HG02943 (cell line): ENCODE results near the gene PCP4L1.

Source experiments
- ATAC-seq: cut with Tn5 transposase; IDR thresholded peaks from one replicate; pipeline ENCODE4 v1.9.1; 2021; ENCODE audit warnings: mild to moderate bottlenecking, low read depth, moderate library complexity; ENCODE audit not compliant: unreplicated experiment

Gene PCP4L1

DNA sequence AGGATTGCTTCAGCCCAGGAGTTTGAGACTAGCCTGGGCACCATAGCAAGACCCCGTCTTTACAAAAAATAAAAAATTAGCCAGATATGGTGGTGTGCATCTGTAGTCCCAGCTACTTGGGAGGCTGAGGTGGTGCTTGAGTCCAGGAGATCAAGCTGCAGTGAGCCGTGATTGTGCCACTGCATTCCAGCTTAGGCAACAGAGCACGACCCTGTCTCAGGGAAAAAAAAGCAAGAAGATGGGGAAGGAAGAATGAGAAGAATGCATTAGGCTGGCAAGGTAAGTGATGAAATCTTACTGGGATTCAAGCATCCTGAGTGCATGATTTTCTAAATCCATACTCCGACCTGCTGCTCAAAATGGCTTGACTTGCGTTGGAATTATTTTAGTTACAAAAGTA lies 6.8 kb downstream of the PCP4L1 start:
- ATAC-seq: no peak

DNA sequence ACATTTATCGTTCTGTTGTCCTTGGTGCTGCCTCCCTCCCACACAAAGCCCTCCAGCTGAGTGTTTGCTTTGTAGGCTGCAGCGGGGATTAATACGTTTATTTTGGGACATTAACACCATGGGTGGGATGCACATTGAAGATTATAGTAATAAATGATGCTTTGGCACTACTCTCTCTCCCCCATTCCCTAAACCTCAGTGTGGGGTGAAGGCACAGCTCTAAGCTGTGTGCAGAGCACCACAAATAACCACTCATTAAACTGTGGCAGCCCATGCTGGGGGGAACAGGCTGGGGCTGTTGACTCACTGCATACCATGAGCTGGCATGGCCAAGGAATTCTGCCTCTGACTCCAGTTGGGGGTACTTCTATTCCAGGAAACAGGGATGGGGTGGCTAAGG lies 7.7 kb downstream of the PCP4L1 start:
- no peak for ATAC-seq

DNA sequence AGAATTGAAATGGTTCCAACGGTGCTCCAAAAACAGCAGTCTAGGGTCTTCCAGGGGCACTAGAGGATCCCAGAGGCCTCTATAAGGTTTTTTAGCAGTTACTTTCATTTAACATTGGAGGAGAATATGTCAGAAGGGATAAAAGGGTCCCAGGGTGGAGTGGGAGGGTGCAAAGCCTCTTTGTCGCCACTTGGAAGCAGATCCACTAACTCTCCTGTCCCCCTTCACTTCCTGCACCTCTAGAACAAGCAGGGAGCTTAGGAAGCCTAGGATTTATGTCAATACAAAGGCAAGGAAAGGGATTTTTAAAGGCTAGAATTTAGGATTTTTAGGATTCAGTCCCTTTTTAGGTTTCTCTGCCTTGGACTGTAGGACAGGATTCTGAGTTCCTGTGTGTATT lies 8.3 kb downstream of the PCP4L1 start:
- no peak for ATAC-seq

DNA sequence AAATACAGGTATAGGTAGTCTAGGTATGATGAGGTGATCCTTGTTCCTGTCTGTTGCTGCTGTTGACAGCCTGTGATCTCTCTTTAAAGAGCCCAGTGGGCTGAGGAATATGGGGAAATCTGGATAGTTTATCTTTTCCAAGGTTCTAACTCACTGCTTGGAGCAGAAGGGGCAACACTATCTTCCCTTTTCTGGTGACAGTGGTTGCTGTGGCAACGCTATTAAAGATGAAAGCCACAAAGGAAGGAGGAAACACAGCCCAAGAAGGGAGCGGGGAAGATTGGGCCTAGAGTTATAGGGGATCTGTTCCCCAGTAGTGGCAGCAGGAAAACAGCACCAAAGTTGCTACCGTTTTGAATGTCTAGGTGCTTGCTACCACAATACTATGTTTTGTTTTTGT lies 8.8 kb downstream of the PCP4L1 start:
- ATAC-seq: no peak

DNA sequence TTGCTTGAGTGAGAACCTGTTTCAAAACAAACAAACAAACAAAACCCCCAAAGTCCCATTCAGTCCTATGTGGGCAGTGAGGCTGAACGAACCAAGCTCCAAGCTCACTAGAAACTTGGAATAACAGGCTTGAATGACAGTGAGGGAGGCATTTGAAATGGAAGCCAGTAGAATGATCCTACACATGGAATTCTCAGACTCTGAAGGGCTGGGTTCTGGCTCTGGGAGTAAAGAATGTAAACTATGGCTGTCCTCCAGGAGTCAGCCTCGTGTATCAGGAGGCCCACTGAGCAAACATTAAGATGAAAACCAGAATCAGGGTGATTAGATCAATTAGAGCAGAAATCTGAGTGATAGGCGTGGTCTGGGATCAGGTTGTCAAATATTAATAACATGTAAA lies 14.9 kb downstream of the PCP4L1 start:
- ATAC-seq: no peak

DNA sequence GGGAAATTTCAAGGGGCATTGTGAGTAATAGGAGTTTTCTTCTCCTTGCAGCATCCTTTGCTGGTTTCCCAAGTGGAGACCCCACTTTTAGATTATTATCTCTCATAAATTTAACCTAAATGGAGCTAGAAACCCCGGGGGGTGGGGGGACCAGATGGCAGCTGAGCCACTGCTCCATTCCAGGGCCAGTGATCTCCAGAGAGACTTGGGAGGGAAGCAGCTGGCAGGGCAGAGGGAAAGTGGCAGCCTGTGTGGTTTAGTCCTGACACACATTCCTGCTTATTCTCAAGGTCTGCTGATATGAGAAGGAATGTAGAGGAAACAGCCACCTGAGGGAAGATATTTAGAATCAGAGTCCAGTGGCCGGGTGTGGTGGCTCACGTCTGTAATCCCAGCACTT lies 16.3 kb downstream of the PCP4L1 start:
- ATAC-seq: no peak

DNA sequence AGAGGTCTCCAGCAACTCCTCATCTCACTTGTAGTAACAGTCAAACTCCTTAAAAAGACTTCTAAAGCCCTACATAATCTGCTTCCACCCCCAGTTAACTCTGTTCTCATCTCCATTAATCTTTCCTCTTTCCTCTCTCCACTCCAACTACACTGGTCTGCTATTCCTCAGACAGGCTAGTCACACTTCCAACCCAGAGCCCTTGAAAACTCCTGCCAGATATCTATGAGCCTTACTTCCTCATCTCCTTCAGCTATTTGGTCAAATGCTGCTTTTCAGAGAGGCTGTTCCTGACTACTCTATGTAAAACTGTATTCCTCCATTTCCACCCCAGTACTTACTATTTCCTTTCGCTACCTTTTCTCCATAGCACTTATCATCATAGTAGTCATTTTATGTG lies 24.4 kb downstream of the PCP4L1 start:
- ATAC-seq: no peak

DNA sequence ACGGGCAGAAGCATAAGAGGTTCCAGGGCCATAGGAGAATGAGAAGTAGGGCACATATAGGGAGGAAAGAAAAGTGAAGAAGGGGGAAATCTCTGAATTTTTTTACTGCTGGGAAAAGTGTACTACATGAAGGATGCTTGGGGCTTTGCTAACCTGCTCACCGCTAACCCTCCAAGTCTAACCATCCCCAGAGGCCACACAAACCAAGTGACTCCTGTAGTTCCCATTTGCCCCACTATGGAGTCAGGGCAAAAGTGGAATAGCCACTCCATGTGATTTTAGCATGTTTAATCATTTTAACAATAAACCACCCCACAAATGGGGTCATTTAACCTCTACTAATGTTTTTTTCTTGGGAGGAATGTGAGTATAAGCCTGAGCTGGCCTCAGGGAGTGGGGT lies 26.6 kb downstream of the PCP4L1 start:
- no peak for ATAC-seq

DNA sequence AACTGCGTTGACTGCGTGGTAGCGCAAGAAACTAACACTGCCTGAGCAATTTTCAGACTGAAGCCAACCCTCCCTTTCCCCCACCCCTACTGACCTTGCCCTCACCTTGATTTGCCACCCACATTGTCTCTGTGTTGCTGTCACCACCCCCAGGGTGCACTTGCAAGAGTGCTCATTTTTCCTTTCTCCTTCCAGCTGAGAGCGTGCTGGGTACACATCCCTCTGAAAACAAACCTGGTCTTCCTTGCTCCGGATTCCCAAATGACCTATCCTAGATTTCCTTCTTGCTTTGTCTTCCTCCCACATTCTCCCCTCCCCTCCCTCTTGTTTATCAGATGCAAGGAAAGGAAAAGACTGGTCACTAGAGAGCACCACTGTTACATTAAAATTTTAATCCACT lies 27.0 kb downstream of the PCP4L1 start:
- no peak for ATAC-seq

DNA sequence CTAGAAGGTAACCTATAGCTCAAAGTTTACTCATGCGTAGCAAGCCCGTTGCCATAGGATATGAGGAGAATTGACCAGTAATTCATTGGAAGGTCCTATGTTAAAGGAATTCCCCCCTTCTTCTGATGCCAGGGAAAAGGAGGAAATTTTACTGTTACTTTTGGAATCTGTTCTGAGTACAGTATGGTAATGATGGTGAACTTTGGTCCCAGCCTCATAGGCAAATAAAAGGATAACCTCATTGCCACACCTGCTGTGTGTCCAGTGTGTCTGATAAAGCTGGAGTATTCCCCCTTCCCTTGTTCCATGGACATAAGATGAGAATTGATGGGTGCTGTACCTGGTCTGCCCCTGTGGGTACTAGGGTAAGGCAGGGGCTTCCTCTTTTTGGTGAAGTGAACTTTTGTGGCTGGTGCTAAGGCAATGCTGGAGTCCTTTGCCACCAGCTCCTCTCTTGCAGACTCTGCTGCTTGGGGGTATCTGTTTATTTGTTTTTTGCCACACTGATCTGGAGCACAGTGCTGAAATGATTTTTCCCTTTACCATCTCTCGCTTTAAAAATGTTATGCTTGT lies 29.0 kb downstream of the PCP4L1 start:
- no peak for ATAC-seq

DNA sequence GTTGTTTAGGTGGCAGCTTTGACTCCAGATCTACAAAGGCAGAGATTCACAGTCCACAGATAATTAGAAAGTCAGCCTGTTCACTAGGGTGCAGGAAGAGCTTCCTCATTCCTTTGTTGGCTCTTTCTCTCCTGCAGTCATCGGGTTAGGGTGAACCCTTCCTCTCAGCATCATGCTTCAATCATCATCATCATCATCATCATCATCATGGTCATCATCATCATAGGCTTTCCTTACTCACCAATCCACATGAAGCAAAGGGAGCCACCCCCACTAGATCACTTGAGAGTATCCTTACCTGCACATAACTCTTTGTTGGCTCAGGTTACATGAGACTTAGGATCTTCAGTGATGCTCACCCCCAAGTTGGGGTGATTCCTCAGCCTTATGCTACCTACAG lies 32.2 kb downstream of the PCP4L1 start:
- no peak for ATAC-seq

DNA sequence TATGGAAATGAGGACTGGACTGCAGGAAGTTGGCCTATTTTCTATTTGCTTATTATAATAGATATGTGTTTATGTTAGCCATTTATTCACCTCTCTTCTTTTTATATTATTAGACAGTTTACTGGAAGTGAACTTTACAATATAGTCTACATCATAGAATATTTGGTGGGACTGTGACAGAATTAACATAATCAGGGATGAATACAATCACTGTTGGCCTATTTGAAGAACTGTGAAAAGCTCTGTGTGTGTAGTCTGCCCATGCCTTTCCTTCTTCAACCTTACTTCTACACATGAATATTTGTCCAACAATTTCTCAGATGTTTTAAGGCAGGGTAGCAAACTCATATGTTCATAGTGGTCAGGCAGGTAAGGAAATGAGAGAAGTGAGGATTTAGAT lies 38.9 kb downstream of the PCP4L1 start:
- no peak for ATAC-seq

DNA sequence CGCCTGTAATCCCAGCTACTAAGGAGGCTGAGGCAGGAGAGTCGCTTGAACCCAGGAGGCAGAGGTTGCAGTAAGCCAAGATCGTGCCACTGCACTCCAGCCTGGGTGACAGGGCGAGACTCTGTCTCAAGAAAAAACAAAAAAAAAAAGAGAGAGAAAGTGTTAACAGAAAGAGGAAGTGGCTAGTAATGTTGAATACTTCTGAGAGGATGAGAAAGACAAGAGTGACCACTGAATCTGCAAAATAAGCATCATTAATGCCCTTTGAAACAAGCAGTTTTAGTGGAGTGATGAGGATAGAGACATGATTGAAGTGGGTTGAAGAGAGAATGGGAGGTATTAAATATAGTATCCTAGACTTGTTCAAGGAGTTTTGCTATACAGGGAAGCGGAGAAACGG lies 39.6 kb downstream of the PCP4L1 start:
- no peak for ATAC-seq

DNA sequence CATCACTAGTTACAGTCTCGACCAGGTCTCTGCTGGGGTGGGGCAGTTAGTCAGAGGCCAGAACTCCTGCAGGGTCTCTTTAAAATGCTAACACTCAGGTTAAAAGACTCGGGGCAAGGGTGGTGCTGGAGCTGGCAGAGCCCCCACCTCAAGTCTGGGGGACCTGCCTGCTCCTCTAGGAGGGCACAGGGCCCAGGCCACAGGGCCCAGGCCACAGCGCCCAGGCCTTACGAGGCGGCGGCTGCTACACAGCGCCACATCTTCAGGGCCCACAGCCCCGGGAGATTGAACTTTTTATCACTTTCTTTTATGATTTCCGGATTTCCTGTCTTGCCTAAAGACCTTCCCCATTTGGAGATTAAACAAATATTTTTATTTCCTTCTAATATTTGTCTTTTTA lies 40.8 kb downstream of the PCP4L1 start:
- ATAC-seq: no peak

DNA sequence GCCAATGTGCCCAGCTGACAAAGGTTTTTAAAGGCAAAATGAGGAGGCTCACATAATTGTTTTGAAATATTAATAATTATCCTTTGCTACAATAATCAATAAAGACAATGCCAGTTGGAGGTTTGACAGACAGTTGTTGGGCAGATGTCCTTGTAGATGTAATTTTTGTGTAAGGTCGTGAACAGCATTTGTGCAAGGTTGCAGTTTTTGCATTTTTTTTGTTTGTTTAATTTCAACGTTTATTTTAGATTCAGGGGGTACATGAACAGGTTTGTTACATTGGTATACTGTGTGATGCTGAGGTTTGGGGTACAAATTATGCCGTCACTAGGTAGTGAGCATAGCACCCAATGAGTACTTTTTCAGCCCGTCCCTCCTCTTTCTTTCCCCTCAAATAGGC lies 41.9 kb downstream of the PCP4L1 start:
- ATAC-seq: no peak

DNA sequence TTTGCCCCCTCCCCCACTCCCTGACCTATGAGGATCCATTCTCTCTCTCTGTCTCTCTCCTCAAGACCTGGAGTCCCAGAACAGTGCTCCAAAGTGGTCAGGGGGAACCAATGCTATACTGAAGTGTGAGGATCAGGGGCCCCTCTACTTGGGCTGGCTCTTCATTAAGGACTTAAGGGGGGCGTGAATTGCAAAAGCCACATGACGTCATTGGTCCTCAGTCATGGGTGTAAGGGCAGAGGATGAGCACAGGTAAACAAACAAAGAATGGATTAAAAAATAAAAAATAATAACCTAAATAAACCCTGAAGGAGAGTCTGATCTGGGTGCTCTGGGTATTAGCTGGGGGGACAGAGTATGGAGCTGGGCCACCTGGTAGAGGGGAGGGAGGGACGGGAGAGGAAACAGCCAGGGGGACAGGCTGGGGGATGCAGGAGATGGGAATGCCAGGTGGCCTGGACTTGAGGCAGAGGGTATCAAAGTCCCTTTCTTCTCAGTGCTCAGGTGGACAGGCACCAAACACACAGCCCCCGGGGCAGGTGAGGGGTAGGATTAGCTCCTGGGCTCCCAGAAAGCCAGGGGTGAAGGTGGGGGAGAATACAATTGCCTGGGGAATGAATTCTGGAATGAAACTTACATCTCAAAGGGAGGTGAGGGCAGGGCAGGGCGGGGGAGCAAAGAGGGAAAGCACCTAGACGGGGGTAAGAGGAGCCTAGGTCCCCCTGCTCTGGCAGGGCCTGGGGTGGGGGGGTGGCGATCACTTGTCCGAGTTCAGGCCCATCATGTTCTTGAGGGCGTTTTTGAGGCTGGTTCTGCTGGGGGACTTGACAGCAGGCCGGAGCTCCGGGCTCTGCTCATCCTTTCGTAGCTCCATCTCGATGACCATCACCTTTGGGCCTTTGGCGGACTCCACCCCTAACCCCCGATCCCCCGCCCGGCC lies 46.7 kb downstream of the PCP4L1 start:
- no peak for ATAC-seq

DNA sequence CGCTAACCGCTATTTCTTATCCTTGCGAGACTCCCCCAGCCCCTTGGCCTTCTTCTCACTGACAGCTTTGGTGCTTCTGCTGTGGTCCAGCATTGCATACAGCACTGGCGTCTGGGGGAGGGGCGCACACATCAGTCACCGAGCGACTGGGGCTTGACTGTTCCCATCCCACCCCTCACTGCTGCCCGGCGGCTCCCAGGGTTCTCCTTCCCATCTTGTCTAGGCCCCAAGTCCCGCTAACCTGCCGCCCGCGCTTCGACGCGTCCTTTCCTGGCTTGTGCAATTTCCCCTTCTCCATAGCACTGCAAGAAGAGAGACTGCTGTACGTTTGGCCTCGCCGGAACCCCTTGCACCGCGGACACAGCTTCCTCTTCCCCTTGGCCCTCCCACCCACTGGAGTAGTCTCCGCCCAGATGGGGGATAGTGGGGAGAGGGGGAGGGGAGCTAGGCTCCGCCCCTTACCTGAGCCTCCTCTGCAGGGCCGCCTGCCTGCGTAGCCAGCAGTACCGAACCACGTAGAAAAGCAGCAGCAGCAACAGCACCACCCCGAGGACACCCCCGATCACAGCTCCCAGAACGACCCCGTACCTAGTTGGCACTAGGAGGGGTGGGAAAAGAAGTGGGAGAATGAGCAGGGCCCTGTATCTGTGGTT lies 47.4 kb downstream of the PCP4L1 start:
- ATAC-seq: no peak

DNA sequence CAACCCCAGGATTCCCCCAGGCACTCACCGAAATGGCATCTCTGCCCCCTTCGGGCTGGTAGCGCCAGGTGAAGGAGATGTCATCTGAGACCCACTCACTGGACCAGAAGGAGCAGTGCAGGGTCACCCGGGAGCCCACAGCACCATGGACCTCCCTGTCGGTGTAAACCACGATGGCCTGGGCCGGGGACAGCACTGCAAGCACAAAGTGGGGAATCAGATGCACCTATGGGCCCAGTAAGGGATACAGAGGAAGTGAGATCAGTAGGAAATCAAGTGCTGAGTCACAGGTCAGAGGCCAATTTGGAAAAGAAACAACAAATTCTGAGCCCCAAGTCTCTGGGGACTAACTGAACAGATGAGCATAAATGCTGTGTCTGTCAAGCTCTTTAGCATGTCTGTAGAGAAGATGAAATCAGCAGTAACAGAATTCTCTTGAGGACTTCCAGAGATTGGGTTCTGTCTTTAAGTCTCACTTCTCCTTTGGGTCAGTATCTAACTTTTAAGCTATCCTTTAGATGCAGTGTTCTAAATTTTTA lies 48.8 kb downstream of the PCP4L1 start:
- ATAC-seq: no peak

DNA sequence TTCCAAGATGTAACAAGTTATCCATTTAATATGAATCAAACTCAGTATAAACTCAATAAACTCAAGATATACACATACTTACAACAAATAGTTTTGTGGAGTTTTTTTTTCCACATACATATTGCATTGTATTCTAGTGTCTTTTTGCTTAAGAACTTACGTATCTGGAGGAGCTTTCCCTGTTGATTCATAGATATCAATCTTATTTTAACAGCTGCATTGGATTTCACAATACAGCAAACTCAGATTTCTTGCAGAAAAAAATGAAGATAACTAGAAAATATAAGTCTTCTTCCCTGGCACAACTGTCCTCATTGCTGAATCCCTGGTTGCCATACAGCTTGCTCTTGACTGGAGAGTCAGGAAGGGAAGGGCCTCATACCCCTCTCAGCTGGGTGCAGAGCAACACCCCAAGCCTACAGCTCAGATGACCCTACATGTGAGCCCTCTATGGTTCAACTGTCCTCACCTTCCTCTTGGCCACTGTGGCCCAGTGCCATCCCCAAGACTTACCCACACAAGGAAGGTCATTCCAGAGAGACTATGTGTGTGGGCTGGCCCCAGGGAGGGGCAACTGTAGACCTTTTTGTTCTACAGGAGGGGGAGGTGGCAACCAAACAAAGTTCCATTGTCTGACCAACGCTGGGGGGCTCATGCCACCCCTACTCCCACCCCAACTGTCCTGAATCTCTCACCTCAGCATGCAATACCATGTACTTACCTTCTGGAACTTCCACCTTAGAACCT lies 49.5 kb downstream of the PCP4L1 start:
- ATAC-seq: no peak

DNA sequence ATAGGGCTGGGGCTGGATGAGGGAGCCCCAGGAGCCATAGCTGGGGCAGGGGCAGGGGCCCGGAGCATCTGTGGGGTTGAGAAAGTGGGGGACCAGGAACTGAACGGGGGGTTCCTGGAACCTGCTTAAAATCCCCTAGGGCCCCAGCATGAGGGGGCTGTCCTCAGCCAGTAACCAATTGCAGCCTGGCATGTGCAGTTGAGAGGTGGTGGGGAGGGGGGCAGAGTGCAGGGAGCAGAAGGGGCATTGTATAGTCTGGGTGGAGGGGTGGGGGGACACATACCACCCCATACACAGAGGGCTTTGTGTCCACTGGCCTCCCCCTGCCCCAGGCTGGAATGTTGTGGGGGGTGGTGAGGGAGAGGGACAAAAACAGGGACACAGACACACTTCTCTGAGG lies 51.3 kb downstream of the PCP4L1 start, which contains the start of gene MPZ:
TSS of gene MPZ (minus strand) at position 101 of the 400 bp plus-strand sequence. CDS start at position 38, 63 bp downstream.
- ATAC-seq: no peak
